ENCODE measurements around the gene DYNLRB2. TPM values are rescaled to one million over a fixed set of nuclear protein-coding genes. Genes with fewer than 3 reads are reported as not detected.

Gene DYNLRB2
- total and polyA plus RNA-seq, 9 of the 15 experiments (the other 6 are each of a cell fraction or from before 2014, with no cell fraction given), result not detected

DNA sequence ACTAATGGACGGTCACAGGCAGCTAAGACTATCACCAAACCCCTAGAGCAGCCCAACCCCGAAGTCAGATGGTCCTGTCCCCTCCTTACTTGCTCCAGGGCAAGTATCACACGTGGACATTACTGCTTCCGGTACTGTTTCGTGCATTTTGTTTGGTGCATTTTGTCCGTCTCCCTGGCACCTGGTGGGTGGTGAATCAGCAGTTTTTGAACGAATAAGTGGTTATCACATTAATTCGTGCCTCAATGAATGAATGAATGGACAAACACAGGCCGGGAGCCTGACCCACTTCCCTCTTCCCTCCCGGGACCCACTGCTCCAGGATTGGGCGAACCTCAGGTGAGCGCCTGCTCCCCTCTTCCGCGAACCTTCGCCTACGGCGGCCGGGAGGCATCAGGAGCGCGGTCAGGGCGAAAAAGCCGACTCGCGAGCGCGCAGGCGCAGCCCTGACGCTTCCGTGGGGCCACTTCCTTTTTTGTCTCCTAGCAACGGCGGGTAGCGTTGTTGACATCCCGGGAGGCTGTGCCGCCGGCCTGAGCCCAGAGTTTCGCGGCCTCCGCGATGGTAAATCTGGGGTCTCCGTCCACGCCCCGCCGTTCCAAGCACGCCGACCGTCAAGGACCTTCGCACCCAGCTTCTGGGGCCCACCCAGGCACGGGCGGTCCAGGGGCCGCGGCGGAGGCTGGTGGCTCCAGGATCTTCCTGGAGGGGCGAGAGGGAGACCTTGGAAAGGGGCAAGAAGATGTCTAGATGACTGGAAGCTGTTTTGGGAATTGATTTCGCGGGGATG is at the start of gene DYNLRB2 (continued):
- TF ChIP-seq, protein P1, sequence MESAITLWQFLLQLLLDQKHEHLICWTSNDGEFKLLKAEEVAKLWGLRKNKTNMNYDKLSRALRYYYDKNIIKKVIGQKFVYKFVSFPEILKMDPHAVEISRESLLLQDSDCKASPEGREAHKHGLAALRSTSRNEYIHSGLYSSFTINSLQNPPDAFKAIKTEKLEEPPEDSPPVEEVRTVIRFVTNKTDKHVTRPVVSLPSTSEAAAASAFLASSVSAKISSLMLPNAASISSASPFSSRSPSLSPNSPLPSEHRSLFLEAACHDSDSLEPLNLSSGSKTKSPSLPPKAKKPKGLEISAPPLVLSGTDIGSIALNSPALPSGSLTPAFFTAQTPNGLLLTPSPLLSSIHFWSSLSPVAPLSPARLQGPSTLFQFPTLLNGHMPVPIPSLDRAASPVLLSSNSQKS (CRISPR knock-in tag; IDR thresholded peaks at IDR 0.05), result no peak
- TF ChIP-seq, protein P2, sequence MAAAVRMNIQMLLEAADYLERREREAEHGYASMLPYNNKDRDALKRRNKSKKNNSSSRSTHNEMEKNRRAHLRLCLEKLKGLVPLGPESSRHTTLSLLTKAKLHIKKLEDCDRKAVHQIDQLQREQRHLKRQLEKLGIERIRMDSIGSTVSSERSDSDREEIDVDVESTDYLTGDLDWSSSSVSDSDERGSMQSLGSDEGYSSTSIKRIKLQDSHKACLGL (CRISPR knock-in tag; IDR thresholded peaks at IDR 0.05; ENCODE audit: borderline replicate concordance, poor library complexity, severe bottlenecking), result no peak
- TF ChIP-seq RFX5 (IDR thresholded peaks at IDR 0.05; ENCODE audit: low read depth, low read length), result no peak
- TF ChIP-seq RBM15 (IDR thresholded peaks at IDR 0.05; ENCODE audit: insufficient read depth, low read length), result no peak
- TF ChIP-seq SMARCA4 (IDR thresholded peaks at IDR 0.05), result no peak
- TF ChIP-seq, protein P3, sequence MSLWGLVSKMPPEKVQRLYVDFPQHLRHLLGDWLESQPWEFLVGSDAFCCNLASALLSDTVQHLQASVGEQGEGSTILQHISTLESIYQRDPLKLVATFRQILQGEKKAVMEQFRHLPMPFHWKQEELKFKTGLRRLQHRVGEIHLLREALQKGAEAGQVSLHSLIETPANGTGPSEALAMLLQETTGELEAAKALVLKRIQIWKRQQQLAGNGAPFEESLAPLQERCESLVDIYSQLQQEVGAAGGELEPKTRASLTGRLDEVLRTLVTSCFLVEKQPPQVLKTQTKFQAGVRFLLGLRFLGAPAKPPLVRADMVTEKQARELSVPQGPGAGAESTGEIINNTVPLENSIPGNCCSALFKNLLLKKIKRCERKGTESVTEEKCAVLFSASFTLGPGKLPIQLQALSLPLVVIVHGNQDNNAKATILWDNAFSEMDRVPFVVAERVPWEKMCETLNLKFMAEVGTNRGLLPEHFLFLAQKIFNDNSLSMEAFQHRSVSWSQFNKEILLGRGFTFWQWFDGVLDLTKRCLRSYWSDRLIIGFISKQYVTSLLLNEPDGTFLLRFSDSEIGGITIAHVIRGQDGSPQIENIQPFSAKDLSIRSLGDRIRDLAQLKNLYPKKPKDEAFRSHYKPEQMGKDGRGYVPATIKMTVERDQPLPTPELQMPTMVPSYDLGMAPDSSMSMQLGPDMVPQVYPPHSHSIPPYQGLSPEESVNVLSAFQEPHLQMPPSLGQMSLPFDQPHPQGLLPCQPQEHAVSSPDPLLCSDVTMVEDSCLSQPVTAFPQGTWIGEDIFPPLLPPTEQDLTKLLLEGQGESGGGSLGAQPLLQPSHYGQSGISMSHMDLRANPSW (CRISPR knock-in tag; IDR thresholded peaks at IDR 0.05), result peak; percentile 52; the same call in 1 of the 2 replicates
- no peak for TF ChIP-seq ZNF444 (CRISPR knock-in tag; IDR thresholded peaks at IDR 0.05)
- TF ChIP-seq, protein P4, sequence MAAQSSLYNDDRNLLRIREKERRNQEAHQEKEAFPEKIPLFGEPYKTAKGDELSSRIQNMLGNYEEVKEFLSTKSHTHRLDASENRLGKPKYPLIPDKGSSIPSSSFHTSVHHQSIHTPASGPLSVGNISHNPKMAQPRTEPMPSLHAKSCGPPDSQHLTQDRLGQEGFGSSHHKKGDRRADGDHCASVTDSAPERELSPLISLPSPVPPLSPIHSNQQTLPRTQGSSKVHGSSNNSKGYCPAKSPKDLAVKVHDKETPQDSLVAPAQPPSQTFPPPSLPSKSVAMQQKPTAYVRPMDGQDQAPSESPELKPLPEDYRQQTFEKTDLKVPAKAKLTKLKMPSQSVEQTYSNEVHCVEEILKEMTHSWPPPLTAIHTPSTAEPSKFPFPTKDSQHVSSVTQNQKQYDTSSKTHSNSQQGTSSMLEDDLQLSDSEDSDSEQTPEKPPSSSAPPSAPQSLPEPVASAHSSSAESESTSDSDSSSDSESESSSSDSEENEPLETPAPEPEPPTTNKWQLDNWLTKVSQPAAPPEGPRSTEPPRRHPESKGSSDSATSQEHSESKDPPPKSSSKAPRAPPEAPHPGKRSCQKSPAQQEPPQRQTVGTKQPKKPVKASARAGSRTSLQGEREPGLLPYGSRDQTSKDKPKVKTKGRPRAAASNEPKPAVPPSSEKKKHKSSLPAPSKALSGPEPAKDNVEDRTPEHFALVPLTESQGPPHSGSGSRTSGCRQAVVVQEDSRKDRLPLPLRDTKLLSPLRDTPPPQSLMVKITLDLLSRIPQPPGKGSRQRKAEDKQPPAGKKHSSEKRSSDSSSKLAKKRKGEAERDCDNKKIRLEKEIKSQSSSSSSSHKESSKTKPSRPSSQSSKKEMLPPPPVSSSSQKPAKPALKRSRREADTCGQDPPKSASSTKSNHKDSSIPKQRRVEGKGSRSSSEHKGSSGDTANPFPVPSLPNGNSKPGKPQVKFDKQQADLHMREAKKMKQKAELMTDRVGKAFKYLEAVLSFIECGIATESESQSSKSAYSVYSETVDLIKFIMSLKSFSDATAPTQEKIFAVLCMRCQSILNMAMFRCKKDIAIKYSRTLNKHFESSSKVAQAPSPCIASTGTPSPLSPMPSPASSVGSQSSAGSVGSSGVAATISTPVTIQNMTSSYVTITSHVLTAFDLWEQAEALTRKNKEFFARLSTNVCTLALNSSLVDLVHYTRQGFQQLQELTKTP (IDR thresholded peaks at IDR 0.05; ENCODE audit: low read depth in 1 of 2, partially characterized antibody in 2 of 2), result no peak
- TF ChIP-seq U2AF1 (optimal IDR thresholded peaks at IDR 0.05; ENCODE audit: low read depth, low read length), result no peak
- TF ChIP-seq, protein P5, sequence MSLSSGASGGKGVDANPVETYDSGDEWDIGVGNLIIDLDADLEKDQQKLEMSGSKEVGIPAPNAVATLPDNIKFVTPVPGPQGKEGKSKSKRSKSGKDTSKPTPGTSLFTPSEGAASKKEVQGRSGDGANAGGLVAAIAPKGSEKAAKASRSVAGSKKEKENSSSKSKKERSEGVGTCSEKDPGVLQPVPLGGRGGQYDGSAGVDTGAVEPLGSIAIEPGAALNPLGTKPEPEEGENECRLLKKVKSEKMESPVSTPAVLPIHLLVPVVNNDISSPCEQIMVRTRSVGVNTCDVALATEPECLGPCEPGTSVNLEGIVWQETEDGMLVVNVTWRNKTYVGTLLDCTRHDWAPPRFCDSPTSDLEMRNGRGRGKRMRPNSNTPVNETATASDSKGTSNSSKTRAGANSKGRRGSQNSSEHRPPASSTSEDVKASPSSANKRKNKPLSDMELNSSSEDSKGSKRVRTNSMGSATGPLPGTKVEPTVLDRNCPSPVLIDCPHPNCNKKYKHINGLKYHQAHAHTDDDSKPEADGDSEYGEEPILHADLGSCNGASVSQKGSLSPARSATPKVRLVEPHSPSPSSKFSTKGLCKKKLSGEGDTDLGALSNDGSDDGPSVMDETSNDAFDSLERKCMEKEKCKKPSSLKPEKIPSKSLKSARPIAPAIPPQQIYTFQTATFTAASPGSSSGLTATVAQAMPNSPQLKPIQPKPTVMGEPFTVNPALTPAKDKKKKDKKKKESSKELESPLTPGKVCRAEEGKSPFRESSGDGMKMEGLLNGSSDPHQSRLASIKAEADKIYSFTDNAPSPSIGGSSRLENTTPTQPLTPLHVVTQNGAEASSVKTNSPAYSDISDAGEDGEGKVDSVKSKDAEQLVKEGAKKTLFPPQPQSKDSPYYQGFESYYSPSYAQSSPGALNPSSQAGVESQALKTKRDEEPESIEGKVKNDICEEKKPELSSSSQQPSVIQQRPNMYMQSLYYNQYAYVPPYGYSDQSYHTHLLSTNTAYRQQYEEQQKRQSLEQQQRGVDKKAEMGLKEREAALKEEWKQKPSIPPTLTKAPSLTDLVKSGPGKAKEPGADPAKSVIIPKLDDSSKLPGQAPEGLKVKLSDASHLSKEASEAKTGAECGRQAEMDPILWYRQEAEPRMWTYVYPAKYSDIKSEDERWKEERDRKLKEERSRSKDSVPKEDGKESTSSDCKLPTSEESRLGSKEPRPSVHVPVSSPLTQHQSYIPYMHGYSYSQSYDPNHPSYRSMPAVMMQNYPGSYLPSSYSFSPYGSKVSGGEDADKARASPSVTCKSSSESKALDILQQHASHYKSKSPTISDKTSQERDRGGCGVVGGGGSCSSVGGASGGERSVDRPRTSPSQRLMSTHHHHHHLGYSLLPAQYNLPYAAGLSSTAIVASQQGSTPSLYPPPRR (CRISPR knock-in tag; IDR thresholded peaks at IDR 0.05; ENCODE audit: borderline replicate concordance), result no peak
- TF ChIP-seq ZNF146 (CRISPR knock-in tag; IDR thresholded peaks at IDR 0.05; ENCODE audit: unreplicated experiment), result no peak
